ENCODE measurements around the gene SLCO2B1. TPM values are rescaled to one million over a fixed set of nuclear protein-coding genes. Genes with fewer than 3 reads are reported as not detected.

Gene SLCO2B1
- total and polyA plus RNA-seq, 4 donors: 52.7 to 184 (median 135) TPM

GRCh38 chr11:75242722-75243600, 92.1 kb downstream of the SLCO2B1 start:
- Histone ChIP-seq H3K27me3 (ENCODE audit: control insufficient read depth in 4 of 4, insufficient read depth in 4 of 4, low read length in 3 of 4) (peaks cover 0 to 11% (median 5%) of the 10 kb centered on the region in 4 donors), H3K9ac (ENCODE audit: low read depth in 1 of 2, low read length in 2 of 2) (no peak overlapping the region), H3K4me1 (ENCODE audit: control insufficient read depth in 4 of 4, insufficient read depth in 4 of 4, low read length in 3 of 4) (peaks cover 4 to 23% (median 16%) of the 10 kb centered on the region in 4 donors), H3K4me3 (ENCODE audit: low read depth in 1 of 3, low read length in 3 of 3) (no peak overlapping the region), H3K36me3 (ENCODE audit: control insufficient read depth in 4 of 4, insufficient read depth in 3 of 4, low read depth in 1 of 4, low read length in 3 of 4) (no peaks in the 10 kb centered on the region), H3K27ac (ENCODE audit: low read depth in 1 of 2, low read length in 2 of 2) (no peak overlapping the region), H3K9me3 (ENCODE audit: control insufficient read depth in 4 of 4, low read length in 3 of 4) (peaks cover 0 to 5% (median 0%) of the 10 kb centered on the region in 4 donors)
- WGBS: 81% methylated on average over 16 of the region's 16 CpGs
- TF ChIP-seq REST (IDR thresholded peaks at IDR 0.05) (no peak), JUND (IDR thresholded peaks at IDR 0.05) (no peak), RXRA (IDR thresholded peaks at IDR 0.05) (no peak), SP1 (IDR thresholded peaks at IDR 0.05) (no peak), MAX (IDR thresholded peaks at IDR 0.05) (no peak), FOXA1 (IDR thresholded peaks at IDR 0.05) (no peak)
- DNase-seq (ENCODE audit: low spot score): no peak

GRCh38 chr11:75244052-75244814, 93.3 kb downstream of the SLCO2B1 start:
- H3K27ac ChIP-seq (ENCODE audit: low read depth in 1 of 2, low read length in 2 of 2): no peak overlapping the region
- WGBS: 87% methylated on average over 10 of the region's 10 CpGs
- no peak overlapping the region for H3K4me3 ChIP-seq (ENCODE audit: low read depth in 1 of 3, low read length in 3 of 3)
- no peaks in the 10 kb centered on the region for H3K36me3 ChIP-seq (ENCODE audit: control insufficient read depth in 4 of 4, insufficient read depth in 3 of 4, low read depth in 1 of 4, low read length in 3 of 4)
- peaks cover 0 to 5% (median 0%) of the 10 kb centered on the region in 4 donors for H3K9me3 ChIP-seq (ENCODE audit: control insufficient read depth in 4 of 4, low read length in 3 of 4)
- no peak overlapping the region for H3K9ac ChIP-seq (ENCODE audit: low read depth in 1 of 2, low read length in 2 of 2)
- H3K4me1 ChIP-seq (ENCODE audit: control insufficient read depth in 4 of 4, insufficient read depth in 4 of 4, low read length in 3 of 4): peaks cover 4 to 26% (median 19%) of the 10 kb centered on the region in 4 donors
- no peak for DNase-seq (ENCODE audit: low spot score)
- no peak for TF ChIP-seq FOXA2 (IDR thresholded peaks at IDR 0.05)
- no peak for TF ChIP-seq GABPA (IDR thresholded peaks at IDR 0.05 in 1 of 2, conservative IDR thresholded peaks at IDR 0.05 in 1 of 2)
- TF ChIP-seq HNF4G (IDR thresholded peaks at IDR 0.05): no peak
- no peak for TF ChIP-seq CTCF (IDR thresholded peaks at IDR 0.05; ENCODE audit: low read depth, low read length, missing input control)
- peaks cover 0 to 11% (median 4%) of the 10 kb centered on the region in 4 donors for H3K27me3 ChIP-seq (ENCODE audit: control insufficient read depth in 4 of 4, insufficient read depth in 4 of 4, low read length in 3 of 4)

Data from liver (tissue), 9 donors.